GM13977 (cell line): ENCODE results near the gene MGAT3.

Experiments used
- DNase-seq: peaks from one replicate; pipeline ENCODE4 v3.0.0; 2012; ENCODE audit warnings: low spot score
- in situ Hi-C: fragments of 300-500 bp; cut with MboI; formaldehyde crosslinking; loops from one replicate; pipeline ENCODE4 v1.12.0; 2022; ENCODE audit warnings: low sequenced_read_pairs, low pct_unique_long_range_greater_than_20kb, mixed read lengths, inconsistent platforms; ENCODE audit not compliant: unreplicated experiment
- TF ChIP-seq, protein P1 (sequence below): IDR thresholded peaks from 2 replicates; pipeline ENCODE4 v1.5.1; 2012; ENCODE audit warnings: mild to moderate bottlenecking, control low read depth; ENCODE audit not compliant: insufficient read depth; ENCODE audit errors: extremely low read depth, missing control alignments

The MGAT3 gene

DNA sequence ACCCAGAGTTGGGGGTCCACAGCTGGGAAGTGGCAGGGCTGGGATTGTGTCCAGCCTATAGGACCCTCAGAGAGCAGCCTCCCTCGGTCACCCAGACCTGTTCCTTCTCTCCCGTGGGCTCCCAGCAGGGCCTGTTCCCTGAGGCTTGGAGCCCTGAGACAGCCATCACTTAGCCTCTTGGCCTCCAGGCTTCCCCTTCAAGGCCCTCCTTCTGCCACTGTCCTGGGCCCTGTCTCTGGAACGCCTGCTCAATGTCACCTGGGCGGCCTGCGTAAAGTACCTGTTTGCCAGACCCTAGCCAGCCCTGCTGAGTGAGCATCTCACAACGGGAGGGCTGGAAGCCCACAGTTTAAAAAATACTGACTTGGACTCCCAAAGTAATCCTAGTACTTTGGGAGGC is 6.5 kb downstream of the MGAT3 start:
- DNase-seq: no peak
- TF ChIP-seq, protein P1, sequence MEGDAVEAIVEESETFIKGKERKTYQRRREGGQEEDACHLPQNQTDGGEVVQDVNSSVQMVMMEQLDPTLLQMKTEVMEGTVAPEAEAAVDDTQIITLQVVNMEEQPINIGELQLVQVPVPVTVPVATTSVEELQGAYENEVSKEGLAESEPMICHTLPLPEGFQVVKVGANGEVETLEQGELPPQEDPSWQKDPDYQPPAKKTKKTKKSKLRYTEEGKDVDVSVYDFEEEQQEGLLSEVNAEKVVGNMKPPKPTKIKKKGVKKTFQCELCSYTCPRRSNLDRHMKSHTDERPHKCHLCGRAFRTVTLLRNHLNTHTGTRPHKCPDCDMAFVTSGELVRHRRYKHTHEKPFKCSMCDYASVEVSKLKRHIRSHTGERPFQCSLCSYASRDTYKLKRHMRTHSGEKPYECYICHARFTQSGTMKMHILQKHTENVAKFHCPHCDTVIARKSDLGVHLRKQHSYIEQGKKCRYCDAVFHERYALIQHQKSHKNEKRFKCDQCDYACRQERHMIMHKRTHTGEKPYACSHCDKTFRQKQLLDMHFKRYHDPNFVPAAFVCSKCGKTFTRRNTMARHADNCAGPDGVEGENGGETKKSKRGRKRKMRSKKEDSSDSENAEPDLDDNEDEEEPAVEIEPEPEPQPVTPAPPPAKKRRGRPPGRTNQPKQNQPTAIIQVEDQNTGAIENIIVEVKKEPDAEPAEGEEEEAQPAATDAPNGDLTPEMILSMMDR: no peak
- in situ Hi-C loops: no loop called here

DNA sequence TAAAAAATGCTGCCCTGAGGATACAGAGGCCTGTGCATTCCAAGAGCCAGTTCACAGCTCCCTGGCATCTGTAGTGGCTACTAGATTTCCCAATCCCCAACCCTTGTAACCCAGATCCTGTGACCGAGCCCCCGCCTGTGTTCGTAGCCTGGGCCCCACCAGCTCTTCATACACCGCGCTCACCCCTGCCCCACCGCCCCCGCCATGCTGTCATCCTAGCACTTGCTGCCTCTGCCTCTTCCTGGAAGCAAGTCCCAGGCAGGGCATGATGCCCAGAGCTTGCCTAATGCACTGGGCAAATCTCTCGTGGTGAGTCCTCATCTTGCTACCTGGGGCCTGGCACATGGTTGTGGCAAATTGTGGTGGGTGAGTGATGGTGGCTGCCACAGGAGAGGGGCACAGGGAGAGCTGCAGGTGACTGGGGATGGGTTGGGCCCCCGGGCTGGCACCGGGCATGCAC is 7.1 kb downstream of the MGAT3 start:
- TF ChIP-seq, protein P1: no peak
- in situ Hi-C loops: no loop called here
- no peak for DNase-seq

DNA sequence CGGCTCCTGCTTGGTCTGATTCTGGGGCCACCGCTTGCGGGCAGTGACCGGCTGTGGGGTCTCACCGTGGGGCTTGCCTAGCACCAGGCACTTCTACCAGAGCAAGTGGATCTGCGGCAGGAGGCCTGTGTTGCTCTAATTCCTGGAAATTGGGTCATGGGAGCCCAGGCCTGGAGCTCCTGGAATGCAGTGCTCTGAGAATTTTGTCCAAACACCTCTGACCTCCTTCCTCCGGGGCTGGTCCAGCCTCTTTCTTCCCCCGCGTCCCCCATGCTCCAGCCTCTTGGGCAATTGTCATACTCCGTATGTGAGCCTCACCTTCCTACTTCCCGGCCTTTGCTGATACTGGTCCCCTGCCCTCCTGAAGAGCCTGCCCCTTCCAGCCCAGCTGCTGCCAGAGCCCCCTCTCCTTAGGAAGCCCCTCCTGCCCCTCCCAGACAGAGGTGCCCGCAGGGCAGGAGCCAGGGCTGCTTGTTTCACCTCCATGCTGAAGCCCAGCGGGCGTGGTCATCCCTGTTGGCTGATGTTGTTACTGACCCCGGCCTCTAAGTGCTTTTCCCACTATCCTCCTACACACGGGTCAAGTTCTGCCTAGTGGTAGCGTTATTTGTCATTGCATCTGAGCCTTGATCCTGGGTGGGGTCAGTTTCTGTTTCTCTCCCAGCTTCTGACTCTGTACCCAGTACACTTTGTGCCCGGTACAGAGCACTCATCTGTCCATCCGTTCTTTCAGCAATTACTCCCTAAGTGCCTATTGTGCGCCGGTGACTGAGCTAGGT is 9.6 kb downstream of the MGAT3 start:
- no peak for DNase-seq
- TF ChIP-seq, protein P1: no peak
- in situ Hi-C loops: no loop called here

DNA sequence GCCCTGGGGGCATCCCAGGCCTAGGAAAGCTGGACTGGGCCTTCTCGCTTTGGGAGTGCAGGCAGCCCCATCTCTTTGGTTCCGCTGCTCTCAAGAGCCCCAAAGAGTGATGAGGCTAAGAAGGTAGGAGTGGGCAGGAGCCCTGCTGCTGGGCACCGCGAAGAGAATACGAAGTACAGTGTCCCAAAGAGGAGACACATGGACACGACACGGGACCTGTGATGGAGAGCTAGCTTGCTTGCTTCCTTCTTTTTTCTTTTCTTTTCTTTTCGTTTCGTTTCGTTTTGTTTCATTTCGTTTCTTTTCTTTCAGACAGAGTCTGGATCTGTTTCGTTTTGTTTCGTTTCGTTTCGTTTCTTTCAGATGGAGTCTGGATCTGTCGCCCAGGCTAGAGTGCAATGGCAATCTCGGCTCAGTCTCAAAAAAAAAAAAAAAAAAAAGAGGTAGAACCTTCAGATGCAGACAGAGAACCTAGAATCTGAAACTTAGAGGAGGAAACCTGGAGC is 10.6 kb downstream of the MGAT3 start:
- TF ChIP-seq, protein P1: no peak

DNA sequence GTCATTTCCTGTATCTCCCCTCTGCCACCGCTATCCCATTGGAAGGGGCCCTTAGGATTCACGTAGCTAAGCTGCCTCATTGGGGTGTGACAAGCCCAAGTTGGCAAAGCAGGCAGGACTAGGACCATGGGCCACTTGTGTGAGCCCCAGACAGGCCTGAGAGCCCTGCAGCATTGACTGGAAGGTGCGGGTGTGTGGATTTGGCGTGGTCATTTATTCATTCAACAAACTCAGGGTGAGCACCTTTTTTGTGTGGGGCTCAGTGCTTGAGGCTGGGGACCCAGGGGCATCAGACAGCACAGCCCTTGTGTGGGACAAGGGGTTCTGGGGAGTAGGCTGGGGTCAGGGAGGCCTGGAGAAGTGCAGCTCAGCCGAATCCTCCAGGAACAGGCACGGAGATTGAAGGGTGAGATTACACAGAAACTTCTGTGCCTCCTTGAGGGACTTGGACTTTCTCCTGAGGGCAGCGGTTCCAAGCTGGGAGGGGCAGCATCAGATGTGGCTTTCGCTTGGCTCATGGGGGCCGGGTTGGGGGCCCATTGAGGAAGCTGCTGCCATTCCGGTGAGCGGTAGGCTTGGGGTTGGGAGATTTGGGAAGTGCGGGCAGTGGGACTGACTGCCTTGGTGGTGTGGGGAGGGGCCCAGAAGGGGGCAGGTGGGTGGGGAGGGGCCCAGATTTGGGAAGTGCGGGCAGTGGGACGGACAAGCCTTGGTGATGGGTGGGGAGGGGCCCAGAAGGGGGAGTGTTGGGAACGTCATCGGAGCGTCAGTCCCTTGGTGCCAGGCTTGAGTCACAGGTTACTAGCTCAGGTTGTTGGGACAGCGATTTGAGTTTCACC is 11.9 kb downstream of the MGAT3 start:
- TF ChIP-seq, protein P1: no peak
- in situ Hi-C loops: no loop called here
- DNase-seq: no peak

More for the DNA sequence above, 10.6 kb downstream of the MGAT3 start:
- no peak for DNase-seq
- in situ Hi-C loops: no loop called here

DNA sequence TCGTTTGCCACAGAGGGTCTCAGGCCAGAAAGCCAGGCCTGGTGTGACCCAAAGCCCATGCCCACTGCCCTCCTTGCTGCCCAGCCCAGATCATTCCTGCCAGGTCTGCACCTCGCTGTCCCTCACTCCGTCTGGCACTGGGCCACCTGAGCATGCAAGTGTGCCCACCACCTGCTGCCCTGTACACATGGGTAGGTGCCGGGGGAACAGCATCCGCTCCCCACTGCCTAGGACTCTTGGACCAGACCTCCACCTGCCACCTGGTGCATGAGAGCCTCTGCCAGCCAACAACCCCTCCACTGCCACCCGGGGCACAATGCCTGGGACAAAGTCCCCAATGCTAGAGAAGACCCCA is 12.5 kb downstream of the MGAT3 start:
- DNase-seq: no peak
- in situ Hi-C loops: no loop called here
- TF ChIP-seq, protein P1: no peak
